Astrocyte of the cerebellum (primary cell): ENCODE data around the gene EPB41L1.

ENCODE experiments used
- DNase-seq: peaks from one replicate; pipeline ENCODE4 v3.0.0-alpha.2; 2011; ENCODE audit warnings: low read depth
- H3K4me3 ChIP-seq: 2 replicates; pipeline ENCODE4 v1.5.1; 2011; ENCODE audit warnings: mild to moderate bottlenecking, low read depth, low read length, moderate library complexity
- CTCF ChIP-seq: IDR thresholded peaks from 2 replicates; pipeline ENCODE4 v1.5.1; 2012; ENCODE audit warnings: low read length, low read depth, moderate library complexity, mild to moderate bottlenecking; ENCODE audit errors: missing control alignments
- in situ Hi-C: cut with HindIII; loops from 2 replicates; pipeline ENCODE4 v1.10.0; 2017; ENCODE audit warnings: low sequenced_read_pairs

Gene EPB41L1

DNA sequence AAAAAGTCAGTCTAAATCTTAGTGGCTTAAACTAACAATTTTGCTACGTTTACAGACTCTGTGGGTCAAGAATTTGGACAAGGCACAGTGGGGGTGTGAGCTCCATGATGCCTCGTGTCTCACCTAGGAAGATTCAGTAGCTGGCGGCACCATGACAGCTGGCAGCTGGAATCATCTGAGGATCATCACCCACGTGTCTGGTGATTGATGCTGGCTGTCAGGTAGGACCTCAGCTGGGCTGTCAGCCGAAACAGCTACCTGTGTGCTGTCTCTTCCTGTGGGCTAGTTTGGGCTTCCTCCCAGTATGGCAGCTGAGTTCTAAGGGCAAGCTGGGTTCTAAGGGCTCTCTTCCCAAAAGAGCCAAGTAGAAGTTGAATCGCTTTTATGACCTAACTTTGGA, 125.2 kb downstream of the EPB41L1 start:
- no peak for DNase-seq
- in situ Hi-C loops: no loop called here
- no peak overlapping the region for H3K4me3 ChIP-seq
- TF ChIP-seq CTCF: no peak

GRCh38 chr20:36281785-36282380, 127.3 kb downstream of the EPB41L1 start:
- H3K4me3 ChIP-seq: no peak overlapping the region
- in situ Hi-C loops: no loop called here
- no peak for TF ChIP-seq CTCF
- DNase-seq: no peak
